GM20000 (cell line): ENCODE results near the gene TMED6.
"Not testable (repeated sequence)": the region's sequence is repeated elsewhere in the genome, so short reads cannot be mapped to it uniquely, and the experiment has no call there.

ENCODE experiments used
- DNase-seq: peaks from one replicate; pipeline ENCODE4 v3.0.0; 2012; ENCODE audit warnings: low spot score
- TF ChIP-seq, protein P1 (sequence below): IDR thresholded peaks from 2 replicates; pipeline ENCODE4 v1.5.1; 2012; ENCODE audit warnings: mild to moderate bottlenecking, control low read depth; ENCODE audit errors: extremely low read depth, missing control alignments

TMED6 gene

DNA sequence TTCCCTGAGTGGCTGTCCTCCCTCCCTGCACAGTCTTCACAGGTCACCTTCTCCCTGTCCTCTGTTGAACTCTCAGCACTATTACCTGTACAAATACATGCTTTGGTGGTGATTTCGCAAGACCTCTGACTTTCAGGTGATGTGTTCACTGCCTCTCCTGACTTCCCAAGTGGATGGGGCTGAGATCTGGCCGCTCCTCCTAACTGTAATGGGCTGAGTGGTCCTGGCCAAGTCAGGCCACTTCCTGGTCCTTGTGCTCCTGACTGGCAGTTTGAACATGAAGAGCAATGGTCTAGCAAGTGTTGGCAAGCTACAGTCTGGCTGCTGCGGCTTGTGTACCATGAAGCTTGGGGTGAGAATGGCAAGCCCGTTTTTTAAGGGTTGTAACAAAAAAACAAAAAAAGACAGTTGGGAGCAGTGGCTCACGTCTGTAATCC, 11.7 kb upstream of the TMED6 start:
- DNase-seq: no peak
- TF ChIP-seq, protein P1, sequence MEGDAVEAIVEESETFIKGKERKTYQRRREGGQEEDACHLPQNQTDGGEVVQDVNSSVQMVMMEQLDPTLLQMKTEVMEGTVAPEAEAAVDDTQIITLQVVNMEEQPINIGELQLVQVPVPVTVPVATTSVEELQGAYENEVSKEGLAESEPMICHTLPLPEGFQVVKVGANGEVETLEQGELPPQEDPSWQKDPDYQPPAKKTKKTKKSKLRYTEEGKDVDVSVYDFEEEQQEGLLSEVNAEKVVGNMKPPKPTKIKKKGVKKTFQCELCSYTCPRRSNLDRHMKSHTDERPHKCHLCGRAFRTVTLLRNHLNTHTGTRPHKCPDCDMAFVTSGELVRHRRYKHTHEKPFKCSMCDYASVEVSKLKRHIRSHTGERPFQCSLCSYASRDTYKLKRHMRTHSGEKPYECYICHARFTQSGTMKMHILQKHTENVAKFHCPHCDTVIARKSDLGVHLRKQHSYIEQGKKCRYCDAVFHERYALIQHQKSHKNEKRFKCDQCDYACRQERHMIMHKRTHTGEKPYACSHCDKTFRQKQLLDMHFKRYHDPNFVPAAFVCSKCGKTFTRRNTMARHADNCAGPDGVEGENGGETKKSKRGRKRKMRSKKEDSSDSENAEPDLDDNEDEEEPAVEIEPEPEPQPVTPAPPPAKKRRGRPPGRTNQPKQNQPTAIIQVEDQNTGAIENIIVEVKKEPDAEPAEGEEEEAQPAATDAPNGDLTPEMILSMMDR: no peak

DNA sequence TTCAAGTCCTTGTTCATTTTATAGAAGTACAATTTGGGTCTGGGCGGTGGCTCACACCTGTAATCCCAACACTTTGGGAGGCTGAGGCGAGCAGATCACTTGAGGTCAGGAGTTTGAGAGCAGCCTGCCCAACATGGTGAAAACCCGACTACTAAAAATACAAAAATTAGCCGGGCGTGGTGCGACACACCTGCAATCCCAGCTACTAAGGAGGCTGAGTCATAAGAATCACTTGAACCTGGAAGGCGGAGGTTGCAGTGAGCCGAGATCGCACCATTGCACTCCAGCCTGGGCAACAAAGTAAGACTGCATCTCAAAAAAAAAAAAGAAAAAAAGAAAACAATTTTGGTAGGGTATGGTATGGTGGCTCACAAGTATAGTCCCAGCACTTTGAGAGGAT, 8.5 kb upstream of the TMED6 start:
- DNase-seq: not testable (repeated sequence)

DNA sequence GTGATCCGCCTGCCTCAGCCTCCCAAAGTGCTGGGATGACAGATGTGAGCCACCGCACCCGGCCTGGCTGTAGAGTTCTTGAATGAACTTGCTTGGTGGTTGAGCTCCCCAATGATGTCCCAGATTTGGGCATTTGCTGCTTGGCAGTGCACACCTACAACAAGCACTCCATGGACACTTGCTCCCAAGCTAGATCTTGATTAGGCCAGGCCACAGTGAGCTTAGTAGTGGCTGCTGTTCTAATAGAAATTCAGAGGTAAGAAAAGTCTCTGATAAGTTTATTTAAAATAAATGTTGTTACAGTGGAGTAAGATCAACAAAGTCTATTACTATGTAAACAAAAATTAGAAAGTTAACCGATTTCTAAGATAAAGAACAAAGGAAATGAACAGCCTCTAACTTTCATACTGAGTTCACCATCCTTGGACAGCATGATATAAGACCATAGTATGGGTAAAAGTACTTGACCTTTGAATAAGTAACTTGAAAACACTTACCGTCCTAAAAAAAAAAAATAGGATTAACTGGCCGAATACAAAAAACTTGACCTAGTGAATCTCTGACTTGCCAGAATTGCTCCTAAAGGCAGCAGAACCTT, 951 bp downstream of the TMED6 start:
- no peak for DNase-seq
- TF ChIP-seq, protein P1: no peak

DNA sequence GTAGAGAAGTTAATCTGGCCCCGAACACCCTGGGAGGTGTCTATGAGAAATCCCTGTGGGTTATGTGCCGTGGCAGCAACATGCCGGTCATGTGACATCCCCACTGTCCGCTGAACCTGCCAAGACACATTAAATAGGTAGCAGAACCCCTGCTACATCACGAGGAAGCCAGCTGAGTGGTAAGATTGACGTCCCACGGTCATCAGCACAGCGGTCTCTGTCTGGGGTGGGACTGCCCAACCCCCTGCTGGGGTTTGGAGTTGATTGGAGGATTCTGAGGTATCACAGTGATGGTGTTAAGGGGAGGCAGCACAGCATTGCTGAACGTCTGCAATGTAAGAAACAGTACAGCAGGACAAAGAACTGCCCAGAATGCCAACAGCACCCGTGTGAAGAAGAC, 2.0 kb downstream of the TMED6 start:
- no peak for DNase-seq
- TF ChIP-seq, protein P1: no peak

DNA sequence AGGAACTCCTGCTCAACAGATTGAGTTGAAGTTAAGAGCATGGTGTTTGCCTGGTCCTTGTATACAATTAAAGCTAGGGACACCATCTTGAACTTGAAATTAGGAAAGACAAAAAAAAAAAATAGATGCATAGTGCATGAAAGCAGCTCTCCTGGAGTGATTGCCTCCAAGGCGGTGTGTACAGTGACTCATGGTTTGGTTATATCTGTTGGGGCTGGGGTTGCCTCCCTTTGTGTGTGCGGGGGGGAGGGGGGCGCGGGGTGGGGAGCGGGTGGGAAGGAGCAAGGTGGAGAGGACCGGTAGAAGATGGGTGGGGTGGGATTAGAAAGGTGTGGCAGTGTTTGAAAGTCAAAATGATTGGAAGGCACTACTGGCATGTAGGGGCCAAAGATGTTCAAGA, 3.4 kb downstream of the TMED6 start:
- no peak for DNase-seq
- TF ChIP-seq, protein P1: no peak

DNA sequence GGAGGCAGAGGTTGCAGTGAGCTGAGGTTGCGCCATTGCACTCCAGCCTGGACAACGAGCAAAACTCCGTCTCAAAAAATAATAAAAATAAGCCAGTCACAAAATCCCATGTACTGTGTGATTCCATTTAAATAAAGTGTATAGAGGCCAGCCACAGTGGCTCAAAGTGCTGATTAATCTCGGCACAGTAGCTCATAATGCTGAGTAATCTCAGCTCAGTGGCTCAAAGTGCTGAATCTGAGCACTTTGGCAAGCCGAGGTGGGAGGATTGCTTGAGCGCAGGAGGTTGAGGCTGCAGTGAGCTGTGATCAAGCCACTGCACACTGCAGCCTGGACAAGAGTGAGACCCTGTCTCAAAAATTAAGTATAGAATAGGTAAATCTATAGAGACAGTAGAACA, 4.9 kb downstream of the TMED6 start:
- no peak for DNase-seq
- TF ChIP-seq, protein P1: no peak

DNA sequence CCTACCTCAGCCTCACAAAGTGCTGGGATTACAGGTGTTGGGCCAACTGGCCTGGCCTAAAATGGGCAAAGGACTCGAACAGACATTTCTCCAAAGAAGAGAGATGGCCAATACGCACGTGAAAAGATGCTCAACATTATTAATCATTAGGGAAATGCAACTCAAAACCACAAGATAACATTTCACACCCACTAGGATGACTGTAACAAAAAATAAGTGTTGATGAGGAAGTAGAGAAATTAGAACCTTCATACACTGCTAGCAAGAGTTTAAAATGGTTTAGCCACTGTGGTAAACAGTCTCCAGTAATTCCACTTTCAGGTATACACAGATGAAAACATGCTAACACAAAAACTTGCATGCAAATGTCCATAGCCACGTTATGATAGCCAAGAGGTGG, 5.7 kb downstream of the TMED6 start:
- TF ChIP-seq, protein P1: no peak
- DNase-seq: no peak

DNA sequence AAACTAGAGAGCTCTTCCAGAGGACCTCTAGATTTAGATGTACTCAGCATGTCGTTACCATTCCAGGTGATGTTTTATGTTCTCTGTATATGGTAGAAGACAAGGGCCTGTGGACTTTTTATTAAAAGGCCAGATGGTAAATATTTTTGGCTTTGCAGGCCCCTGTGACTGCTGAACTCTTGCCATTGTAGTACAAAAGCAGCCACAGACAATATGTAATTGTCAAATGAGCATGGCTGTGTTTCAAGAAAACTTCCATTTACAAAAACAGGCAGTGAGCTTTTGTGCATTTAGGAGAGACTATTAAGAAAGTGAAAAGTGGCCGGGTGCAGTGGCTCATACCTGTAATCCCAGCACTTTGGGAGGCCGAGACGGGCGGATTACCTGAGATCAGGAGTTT, 7.4 kb downstream of the TMED6 start:
- TF ChIP-seq, protein P1: no peak
- DNase-seq: no peak
